Astrocyte (in vitro differentiated cells and primary cell): ENCODE data around the gene FAM168A.

Source experiments
- CTCF ChIP-seq: IDR thresholded peaks from 2 replicates; pipeline ENCODE4 v1.5.1; 2011; ENCODE audit warnings: low read depth, mild to moderate bottlenecking, inconsistent platforms, low read length, moderate library complexity; ENCODE audit not compliant: insufficient read depth
- EZH2 ChIP-seq: IDR thresholded peaks from 2 replicates; pipeline ENCODE4 v1.6.1; 2012; ENCODE audit warnings: mild to moderate bottlenecking, low read length, inconsistent platforms; ENCODE audit not compliant: insufficient read depth

GRCh38 chr11:73458201-73458600, 139.7 kb downstream of the FAM168A start:
- TF ChIP-seq CTCF (no peak), EZH2 (no peak)
